Breast epithelium (tissue), 3 donors: ENCODE results near the gene RNF141.

Experiments
- POLR2A ChIP-seq: fragments of 450-650 bp; IDR thresholded peaks from one replicate; pipeline ENCODE4 v1.6.1; 2016; ENCODE audit warnings: antibody characterized with exemption, mild to moderate bottlenecking, moderate library complexity
- POLR2AphosphoS5 ChIP-seq, 3 donors: sonication (generic); formaldehyde crosslinking; IDR thresholded peaks; one replicate each; pipeline ENCODE4 v1.6.1; 2017; ENCODE audit warnings: antibody characterized with exemption in 3 of 3
- TF ChIP-seq, protein P1 (sequence below), 3 donors: fragments of 450-650 bp; IDR thresholded peaks; one replicate each; pipeline ENCODE4 v1.5.1; 2016 to 2017; ENCODE audit warnings: antibody characterized with exemption in 3 of 3, mild to moderate bottlenecking in 3 of 3, moderate library complexity in 3 of 3

DNA sequence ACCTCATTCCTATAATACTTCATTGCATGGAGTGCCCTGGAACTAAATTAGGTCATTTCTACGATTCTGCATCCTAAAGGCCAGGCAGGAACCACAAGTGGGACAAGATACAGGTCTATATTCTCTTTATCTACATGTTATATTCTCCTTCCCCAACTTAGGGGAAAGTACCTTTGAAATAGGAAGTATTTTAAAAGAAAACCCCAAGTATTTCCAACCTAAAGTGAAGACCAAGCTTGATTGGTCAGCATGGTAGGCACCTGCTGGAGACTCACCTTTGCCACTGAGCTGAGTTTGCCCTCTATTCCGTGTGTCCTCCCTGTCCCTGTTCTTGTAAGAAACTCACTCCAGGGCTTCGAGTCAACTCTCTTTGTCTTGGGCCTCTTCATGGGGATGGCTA lies 38.7 kb upstream of the RNF141 start:
- TF ChIP-seq POLR2A (no peak), POLR2AphosphoS5 (IDR thresholded peaks at IDR 0.05) (no peak)
- TF ChIP-seq, protein P1, sequence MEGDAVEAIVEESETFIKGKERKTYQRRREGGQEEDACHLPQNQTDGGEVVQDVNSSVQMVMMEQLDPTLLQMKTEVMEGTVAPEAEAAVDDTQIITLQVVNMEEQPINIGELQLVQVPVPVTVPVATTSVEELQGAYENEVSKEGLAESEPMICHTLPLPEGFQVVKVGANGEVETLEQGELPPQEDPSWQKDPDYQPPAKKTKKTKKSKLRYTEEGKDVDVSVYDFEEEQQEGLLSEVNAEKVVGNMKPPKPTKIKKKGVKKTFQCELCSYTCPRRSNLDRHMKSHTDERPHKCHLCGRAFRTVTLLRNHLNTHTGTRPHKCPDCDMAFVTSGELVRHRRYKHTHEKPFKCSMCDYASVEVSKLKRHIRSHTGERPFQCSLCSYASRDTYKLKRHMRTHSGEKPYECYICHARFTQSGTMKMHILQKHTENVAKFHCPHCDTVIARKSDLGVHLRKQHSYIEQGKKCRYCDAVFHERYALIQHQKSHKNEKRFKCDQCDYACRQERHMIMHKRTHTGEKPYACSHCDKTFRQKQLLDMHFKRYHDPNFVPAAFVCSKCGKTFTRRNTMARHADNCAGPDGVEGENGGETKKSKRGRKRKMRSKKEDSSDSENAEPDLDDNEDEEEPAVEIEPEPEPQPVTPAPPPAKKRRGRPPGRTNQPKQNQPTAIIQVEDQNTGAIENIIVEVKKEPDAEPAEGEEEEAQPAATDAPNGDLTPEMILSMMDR (IDR thresholded peaks at IDR 0.05), result no peak
